NAMALWA (cell line): ENCODE data around the gene MSRB3.
"Not testable (repeated sequence)": the region's sequence is repeated elsewhere in the genome, so short reads cannot be mapped to it uniquely, and the experiment has no call there.

ENCODE experiments used
- DNase-seq: peaks from one replicate; pipeline ENCODE4 v3.0.0-alpha.2; 2015; ENCODE audit warnings: low spot score

MSRB3 gene

DNA sequence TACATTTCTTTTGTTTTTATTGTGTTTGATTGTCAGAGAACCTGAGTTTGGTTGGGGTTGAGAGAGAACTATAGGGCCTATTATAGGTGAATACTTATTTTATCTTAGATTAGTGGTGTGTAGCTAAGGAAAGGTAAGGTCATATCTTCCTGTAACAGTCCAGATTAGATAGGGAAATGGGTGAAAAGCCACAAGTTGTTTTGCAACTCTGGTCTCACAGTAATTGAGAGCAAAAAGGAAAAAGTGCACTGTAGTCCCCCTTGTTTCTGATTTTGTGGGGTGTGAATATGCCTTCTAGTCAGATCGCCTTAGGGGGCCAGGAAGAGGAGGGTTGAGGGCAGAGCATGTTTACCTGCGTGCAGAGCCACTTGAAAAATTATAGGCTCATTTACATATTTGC, 8.9 kb downstream of the MSRB3 start:
- no peak for DNase-seq

DNA sequence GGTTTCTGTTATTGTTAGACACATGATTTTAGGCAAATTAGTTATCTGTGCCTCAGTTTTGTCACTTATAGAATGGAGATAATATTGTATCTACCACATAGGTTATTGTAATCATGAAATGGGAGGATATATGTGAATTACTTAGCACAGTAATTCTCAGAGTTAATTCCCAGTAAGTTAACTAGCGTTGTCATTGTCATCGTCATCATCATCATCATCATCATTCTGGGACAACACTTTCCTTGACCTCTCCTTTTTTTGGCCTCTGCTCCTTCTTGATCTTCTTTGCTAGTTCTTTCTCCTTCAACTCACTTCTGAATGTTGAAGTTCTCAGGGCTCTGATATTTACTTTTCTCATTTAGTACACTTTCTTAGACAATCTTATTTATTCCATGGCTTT, 13.8 kb downstream of the MSRB3 start:
- DNase-seq: no peak

- no peak for DNase-seq
Observed at GRCh38 chr12:65293735-65294134, 15.3 kb downstream of the MSRB3 start.

- no peak for DNase-seq
Observed at GRCh38 chr12:65294641-65295262, 16.3 kb downstream of the MSRB3 start.

GRCh38 chr12:65296508-65297265, 18.2 kb downstream of the MSRB3 start:
- no peak for DNase-seq

- no peak for DNase-seq
Observed at GRCh38 chr12:65300097-65300496, 21.6 kb downstream of the MSRB3 start.

DNA sequence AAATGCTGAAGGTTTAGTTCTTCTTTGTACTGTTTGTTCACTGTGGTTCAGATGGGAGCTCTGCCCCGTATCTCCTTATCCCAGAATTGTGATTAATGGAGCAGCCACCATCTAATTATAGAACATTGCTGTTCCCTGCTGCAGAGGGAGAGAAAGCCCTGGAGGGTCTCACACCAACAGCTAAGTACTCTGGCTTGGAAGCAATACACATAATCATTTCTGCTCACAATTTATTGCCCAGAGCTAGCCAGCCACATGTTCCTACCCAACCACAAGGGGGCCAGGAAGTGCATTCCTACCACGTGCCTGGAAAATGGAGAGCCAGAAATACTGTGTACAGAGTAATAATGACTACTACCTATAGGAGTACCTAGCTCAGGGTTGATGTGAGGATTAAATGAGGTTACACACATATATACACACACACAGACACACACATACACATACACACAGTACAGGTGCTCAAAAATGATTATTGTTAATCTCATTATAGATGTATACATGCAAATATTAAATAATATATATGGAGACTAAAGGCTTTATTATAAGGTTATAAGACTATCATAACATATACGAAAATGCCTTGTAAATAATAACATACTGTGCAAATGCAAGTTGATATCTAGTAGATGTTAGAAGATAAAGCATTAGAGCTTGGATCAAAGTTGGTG, 22.3 kb downstream of the MSRB3 start:
- peak; percentile 55 for DNase-seq

DNA sequence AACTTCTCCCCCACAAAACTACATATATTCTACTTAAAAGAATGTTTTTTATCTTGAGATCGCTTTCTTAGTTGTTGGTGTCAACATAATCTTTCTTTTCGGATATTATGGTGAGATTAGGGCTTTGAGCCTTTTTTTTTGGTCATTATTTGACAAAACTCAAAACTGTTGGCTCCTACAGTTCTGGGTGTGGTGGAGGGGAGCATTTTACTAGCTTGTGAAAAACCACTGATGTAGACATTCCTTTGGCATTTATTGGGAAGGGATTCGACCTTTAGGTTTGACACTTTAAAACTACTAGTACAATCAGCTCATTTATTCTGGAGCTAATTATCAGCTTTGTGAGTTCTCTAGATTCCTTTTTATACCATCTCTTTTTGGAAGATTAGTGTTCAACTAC, 24.4 kb downstream of the MSRB3 start:
- no peak for DNase-seq

GRCh38 chr12:65305346-65305950, 27.0 kb downstream of the MSRB3 start:
- no peak for DNase-seq

DNA sequence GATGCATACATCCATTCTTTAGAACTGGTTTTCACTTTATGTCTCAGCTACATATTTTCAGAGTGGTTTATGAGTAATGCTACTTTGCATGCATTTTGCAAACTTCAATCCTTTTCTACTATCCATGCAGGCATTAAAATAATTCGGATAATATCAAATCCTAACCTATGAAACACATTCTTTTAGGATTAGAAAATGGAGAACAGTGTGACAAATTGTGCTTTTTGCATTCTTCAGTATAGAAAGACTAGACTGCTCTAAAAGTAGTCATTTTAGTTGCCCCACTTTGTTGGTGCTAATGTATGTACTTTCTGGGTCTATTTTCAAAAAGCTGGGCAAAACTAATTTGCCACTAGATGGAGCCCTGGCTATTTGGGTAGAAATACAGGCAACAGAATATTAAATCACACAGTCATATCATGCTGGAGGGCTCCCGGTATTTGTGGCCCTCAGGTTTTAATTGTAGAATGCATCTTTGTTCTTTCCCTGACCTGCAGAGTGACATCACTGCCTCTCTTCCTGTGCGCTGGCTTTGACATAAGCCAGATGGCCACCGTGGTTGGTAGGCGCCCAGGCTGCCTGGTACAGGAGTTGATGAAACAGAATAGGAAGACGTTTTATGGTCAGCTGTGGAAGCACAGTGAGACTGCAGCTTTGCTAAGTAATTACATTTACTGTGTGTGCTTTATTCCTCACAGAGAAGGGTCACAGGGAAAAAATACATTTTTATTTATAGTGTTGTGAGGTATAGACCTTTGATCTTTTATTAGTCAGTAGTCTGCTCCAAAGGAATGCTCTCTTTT, 28.1 kb downstream of the MSRB3 start:
- DNase-seq: peak; percentile 79

GRCh38 chr12:65307169-65307501, 28.7 kb downstream of the MSRB3 start:
- no peak for DNase-seq

DNA sequence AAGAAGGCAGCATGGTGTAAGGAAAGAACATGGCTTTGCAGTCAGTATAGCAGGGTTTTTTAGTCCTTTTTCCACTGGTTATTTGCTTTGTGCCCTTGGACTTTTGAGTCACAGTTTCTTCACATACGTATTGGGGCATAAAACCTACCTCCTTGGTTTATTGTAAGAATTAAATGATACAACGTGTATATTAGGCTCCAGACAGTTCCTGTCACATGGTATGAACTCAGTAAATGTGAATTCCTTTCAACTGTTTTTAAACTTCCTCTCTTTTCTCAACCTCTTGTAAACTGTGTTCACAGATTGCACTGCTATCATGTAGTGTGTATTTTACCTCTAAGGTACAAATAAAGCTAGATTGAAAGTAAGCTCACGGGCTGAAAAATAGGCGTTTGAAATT, 29.5 kb downstream of the MSRB3 start:
- no peak for DNase-seq

- DNase-seq: no peak
Observed at GRCh38 chr12:65308601-65309071, 30.2 kb downstream of the MSRB3 start.

- no peak for DNase-seq
Observed at GRCh38 chr12:65311260-65311659, 32.8 kb downstream of the MSRB3 start.

GRCh38 chr12:65313719-65314317, 35.3 kb downstream of the MSRB3 start:
- peak; percentile 49 for DNase-seq

- DNase-seq: not testable (repeated sequence)
Observed at GRCh38 chr12:65315238-65315637, 36.8 kb downstream of the MSRB3 start.

DNA sequence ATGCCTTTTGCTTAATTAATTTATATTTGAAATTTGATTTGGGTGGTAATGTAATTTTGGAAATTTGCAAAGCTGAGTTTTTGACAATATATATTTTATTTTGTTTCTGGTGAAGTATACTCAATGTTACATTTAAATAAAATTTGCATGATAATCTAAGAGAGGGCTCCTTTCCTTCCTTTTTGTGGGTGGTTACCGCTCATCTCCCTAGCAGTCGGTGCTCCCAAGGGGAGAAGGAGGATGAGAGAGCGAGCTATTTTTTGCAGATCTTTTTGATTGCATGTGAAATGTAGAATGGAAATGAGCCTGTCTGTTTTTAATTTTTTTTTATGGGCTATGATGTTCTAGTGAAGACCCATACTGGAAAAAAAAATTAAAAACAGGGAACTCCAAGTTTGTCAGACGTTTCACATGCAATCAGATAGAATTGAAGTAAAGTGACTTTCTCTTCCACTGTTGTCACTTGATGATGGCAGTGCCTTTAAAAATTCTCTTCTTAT, 39.8 kb downstream of the MSRB3 start:
- DNase-seq: no peak

GRCh38 chr12:65319688-65320200, 41.3 kb downstream of the MSRB3 start:
- DNase-seq: no peak

GRCh38 chr12:65323070-65323469, 44.6 kb downstream of the MSRB3 start:
- no peak for DNase-seq

DNA sequence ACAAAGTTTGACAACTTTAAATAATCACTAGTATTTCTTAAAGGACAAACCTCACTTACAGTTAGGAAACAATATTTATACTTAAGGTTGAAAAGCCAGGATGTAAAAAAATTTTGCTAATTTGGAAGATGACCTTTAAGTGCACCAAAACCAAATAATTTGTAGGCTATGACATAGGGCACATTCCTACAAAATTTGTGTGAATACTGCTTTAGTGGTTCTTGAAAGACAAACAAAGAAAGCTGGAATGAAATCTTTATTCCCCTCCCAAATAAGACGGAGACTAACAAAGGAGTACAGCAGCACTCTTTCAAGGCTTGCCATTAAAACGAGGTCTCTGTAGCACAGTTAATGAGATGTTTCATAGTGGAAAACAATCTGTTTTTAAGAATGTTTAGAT, 45.6 kb downstream of the MSRB3 start:
- DNase-seq: no peak

DNA sequence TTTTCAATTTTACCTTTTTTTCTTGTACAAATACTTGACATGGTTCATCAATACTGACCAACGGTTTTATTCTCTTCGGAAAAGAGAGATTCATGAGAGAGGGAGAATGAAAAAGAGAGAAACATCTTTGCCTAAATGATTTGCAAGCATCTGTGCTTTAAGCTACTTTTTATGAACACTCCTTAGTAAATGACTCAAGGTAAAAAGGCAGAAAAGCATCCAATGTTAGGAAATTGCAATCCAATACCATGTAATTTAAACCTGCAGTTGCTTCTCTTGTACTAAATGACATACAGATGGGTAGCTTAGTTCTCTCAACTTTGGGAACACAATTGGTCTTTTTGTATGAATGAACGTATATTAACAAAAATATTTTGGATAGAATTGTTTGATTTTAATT, 46.1 kb downstream of the MSRB3 start:
- DNase-seq: no peak
